ENCODE results near the gene SOD3.

Gene SOD3

GRCh38 chr4:24775750-24776149 is 19.6 kb upstream of the SOD3 start:
- DNase-seq: no peak

- DNase-seq: no peak
Observed at GRCh38 chr4:24777536-24778463, 17.6 kb upstream of the SOD3 start.

- no peak for DNase-seq
Observed at GRCh38 chr4:24778464-24779225, 16.7 kb upstream of the SOD3 start.

DNA sequence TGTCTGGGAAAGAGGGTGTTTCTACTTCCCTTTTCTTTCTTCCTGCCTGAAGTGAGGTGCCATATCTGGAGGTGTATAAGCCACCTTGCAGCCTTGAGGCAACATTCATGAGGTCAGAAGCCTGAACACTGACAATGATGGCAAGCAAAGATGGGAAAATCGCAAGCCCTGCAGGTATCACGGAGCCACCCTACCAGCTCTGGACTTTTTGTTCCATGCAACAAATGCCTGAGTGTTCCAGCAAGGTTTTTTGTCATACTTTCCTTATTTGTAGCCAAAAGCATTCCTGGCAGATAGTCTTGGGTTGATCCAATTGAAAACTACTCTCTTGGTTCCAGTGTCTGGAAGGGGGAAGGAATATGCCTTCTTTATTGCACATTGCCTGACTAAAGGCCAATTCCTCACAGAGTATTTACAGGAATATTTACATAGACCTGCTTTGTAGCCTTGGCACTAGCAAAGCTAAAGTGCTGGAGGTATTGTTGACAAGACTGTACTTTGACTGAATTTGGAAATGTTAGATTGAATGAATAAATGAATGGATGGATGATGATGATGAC is 14.4 kb upstream of the SOD3 start:
- DNase-seq: no peak

GRCh38 chr4:24781999-24782745 is 13.2 kb upstream of the SOD3 start:
- no peak for DNase-seq

GRCh38 chr4:24783506-24783905 is 11.9 kb upstream of the SOD3 start:
- no peak for DNase-seq

DNA sequence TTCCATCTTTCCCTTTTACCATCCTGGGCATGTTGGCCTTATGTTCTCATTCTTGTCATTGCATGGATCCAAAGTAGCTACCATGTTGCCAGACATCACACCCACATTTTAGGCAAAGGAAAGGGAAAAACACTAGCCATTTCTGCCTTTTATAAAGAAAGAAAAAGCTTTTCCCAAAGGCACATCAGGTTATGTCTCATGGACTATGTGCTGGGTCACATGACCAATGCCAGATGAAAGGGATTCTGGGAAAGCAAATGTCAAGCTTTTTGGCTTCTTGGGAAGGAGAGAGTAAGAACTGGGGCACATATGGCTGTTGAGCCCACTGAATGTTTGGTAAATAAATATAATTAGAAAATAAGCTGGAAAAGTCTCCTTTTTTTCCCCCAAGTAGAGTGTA is 4.3 kb upstream of the SOD3 start:
- no peak for DNase-seq

GRCh38 chr4:24792552-24792951 is 2.8 kb upstream of the SOD3 start:
- DNase-seq: no peak

- no peak for DNase-seq
Observed at GRCh38 chr4:24793219-24794005, 2.0 kb upstream of the SOD3 start.

DNA sequence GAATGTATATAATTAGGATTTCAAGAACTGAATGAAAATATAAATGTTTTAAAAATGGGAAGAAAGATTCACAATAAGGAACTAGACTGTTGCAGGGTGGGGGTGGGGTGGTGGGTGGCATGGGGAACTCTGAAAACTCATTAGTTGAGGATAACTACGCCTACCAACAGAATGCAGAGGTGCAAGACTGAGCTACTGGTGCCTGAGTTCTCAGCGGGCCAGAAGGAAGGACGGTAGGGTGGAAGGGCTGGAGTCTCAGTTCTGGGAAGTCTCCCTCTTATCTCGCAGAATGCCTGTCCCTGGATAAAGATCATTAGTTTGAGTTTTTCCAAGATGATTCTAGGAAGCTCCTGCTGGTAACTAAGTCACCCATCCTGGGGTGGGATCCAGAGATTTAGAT is 1.3 kb upstream of the SOD3 start:
- no peak for DNase-seq

- no peak for DNase-seq
Observed at GRCh38 chr4:24794480-24794879, 893 bp upstream of the SOD3 start.

DNA sequence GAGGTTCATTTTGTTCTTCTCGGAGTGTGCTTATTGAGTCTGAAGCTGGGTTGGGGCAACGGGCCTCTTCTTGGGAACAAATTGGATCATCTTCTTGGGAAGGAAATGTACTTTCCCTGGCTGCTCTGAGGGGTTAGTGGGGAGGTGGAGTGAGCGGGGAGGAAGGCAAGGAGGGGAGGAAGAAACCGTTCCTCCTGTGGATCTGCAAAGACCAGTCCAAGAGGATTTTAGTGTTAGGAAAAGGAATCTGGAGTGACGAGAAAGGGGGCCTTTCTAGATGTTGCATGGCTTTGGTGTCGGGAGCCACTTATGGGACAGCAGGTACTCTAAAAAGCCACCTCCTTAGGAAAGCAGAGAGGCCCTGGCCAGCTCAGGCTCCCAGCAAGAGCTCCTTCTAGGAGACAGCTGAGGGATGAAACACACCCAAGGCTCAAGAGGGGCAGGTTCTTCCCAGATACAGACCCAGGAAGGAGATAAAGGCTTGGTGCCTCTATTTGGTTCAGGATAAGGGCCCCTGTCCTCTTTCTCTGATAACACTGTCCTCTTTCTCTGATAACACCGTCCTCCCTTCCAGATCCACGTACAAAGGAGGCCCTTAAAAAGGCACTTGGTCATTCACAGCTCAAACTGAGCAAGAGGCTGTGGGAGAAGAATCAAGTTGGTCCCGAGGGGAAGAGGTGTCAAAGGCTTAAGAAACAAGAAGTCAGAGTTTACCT is 451 bp downstream of the SOD3 start:
- no peak for DNase-seq

GRCh38 chr4:24796620-24797019 is 1.2 kb downstream of the SOD3 start:
- DNase-seq: no peak

DNA sequence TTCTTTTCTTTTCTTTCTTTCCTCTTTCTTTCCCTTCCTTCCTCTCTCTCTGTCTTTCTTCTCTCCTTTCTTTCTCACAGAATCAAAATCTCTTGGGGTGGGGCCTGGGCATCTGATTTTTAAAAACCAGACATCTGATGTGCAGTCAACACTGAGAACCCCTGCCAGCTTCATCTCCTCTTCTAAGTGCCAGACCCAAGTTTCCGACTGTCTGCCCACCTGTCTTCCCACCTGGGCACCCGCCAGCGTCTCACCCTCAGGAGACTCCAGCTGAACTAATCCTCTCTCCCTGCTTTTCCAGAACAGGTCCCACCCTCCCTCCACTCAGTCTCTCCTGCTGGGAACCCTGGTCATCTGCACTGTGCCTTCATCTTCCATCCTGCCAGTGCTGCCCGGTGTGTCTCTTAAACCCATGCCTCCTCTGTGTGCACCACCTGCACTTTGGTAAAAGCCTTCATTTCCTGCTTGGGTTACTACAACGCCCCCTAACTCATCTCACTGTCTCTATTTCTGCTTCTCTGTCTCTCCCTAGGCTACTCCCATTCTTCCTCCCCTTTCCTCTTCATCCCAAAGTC is 2.8 kb downstream of the SOD3 start:
- DNase-seq: no peak

DNA sequence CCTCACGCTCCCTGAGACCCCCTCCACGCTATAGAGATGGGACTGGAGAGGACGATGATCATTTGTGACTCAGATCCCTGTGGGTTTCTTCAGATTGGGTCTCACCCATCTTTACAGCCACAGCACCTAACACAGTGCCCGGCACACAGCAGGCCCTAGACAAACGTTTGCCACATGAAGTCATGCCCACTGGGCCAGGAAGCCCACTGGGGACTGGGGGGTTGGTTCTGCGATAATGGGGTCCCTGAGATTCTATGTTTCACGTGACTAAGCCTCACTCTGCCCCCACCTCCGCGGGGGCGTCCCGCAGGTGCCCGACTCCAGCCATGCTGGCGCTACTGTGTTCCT is 3.8 kb downstream of the SOD3 start:
- no peak for DNase-seq

- no peak for DNase-seq
Observed at GRCh38 chr4:24799544-24800324, 4.4 kb downstream of the SOD3 start.

GRCh38 chr4:24800325-24800895 is 5.0 kb downstream of the SOD3 start:
- no peak for DNase-seq

DNA sequence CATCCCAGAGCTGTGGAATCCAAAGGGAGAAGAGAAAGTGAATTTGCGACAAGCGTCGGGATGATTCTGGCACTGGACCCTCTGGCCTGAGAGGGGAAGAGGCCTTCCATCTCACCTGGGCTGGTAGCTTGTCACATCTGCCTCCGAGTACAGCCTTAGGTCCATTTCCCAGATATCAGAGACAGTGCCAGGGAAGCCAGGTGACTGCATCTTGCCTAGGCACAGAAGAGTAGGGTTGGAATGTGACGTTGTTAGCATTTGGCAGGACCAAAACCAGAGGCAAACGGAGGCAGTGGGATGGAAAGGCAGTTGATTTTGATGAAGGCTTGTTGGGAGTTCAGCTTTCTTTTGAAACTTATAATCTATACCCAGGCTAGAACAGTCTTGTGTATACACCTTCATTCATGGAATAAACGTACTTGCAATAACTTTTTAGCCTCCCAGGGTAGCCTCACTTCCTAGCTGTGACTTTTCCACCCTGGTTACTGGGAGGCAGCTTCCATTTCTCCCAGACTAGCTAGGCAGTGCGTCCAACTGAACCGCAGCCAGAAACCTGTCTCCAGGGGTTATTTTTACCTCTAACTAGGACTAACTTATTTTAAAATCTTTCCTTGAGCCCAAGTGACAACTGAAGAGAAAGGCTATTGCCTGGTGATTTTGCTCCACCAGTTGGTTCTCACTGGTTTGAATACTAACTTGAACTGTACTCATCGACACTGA is 5.9 kb downstream of the SOD3 start:
- DNase-seq: no peak

DNA sequence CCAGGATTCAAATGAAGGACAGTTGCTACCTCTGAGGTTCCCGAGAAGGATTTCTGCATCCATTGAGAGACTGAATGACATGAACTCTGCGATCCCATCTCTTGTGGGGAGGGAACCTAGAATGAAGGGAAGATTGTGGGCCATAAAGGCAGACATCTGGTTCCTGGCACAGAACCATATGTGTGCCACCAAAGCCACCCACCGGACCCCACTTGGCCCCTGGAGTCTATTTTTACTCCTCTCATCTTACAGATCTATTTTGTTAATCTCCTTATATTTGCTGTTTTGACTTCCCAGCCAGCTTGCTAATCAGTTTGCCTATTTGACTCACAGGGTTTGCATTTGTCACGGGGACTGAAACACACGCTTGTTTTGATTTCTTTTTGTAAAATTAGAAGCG is 7.3 kb downstream of the SOD3 start:
- DNase-seq: no peak

All from stimulated activated naive CD4-positive, alpha-beta T cell (primary cell).